Lower leg skin (tissue), 3 donors: ENCODE data around the gene ZDHHC17.

ENCODE experiments used
- POLR2A ChIP-seq, 2 donors: fragments of 450-650 bp; IDR thresholded peaks; one replicate each; pipeline ENCODE4 v1.6.1; 2016 to 2017; ENCODE audit warnings: antibody characterized with exemption in 2 of 2, mild to moderate bottlenecking in 1 of 2, moderate library complexity in 1 of 2
- TF ChIP-seq, protein P1 (sequence below), 3 donors: fragments of 450-650 bp; IDR thresholded peaks; one replicate each; pipeline ENCODE4 v1.5.1; 2016; ENCODE audit warnings: antibody characterized with exemption in 3 of 3, mild to moderate bottlenecking in 3 of 3, moderate library complexity in 2 of 3

DNA sequence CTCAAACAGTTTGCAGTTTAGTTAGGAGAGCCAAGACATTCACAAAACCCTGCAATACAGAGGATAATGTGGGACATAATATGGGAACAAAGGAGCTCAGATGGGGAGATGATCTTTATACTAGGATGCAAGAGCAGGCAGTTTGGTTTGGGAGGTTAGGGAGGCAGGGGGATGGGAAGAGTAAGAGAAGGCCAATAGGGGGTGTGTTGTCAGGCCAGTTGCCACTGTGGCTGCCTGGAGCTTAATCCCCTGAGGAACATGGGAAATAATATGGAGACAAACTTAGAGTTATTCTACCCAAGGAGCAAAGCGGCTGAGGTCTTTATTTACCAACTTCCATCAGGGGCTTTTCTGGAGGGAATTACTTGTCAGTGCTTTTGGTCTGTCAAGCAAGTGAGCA lies 124.9 kb downstream of the ZDHHC17 start:
- TF ChIP-seq, protein P1, sequence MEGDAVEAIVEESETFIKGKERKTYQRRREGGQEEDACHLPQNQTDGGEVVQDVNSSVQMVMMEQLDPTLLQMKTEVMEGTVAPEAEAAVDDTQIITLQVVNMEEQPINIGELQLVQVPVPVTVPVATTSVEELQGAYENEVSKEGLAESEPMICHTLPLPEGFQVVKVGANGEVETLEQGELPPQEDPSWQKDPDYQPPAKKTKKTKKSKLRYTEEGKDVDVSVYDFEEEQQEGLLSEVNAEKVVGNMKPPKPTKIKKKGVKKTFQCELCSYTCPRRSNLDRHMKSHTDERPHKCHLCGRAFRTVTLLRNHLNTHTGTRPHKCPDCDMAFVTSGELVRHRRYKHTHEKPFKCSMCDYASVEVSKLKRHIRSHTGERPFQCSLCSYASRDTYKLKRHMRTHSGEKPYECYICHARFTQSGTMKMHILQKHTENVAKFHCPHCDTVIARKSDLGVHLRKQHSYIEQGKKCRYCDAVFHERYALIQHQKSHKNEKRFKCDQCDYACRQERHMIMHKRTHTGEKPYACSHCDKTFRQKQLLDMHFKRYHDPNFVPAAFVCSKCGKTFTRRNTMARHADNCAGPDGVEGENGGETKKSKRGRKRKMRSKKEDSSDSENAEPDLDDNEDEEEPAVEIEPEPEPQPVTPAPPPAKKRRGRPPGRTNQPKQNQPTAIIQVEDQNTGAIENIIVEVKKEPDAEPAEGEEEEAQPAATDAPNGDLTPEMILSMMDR (IDR thresholded peaks at IDR 0.05) = no peak
- TF ChIP-seq POLR2A (IDR thresholded peaks at IDR 0.05) = no peak
